Astrocyte of the hippocampus (primary cell): ENCODE measurements around the gene NCKAP5.

Experiments used
- DNase-seq: peaks from one replicate; pipeline ENCODE4 v3.0.0; 2011; ENCODE audit warnings: low read depth, low spot score

Gene NCKAP5

GRCh38 chr2:133012847-133013734 is 555.2 kb downstream of the NCKAP5 start:
- no peak for DNase-seq

DNA sequence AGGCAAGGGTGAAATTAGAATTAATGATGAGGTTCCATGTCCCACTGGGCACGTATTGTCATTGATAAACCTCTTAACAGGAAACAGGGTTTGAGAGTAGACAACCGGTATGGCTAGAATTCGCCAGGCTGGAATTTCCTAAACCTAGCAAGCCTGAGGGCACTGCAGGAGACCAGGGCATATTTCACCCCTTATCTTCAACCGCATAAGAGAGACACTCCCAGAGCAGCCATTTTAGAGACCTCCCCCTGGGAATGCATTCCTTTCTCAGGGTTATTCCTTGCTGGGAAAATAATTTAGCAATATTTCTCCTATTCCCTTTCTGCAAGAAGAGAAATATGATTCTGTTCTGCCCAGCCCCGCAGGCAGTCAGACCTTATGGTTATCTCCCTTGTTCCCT is 563.6 kb downstream of the NCKAP5 start:
- no peak for DNase-seq

DNA sequence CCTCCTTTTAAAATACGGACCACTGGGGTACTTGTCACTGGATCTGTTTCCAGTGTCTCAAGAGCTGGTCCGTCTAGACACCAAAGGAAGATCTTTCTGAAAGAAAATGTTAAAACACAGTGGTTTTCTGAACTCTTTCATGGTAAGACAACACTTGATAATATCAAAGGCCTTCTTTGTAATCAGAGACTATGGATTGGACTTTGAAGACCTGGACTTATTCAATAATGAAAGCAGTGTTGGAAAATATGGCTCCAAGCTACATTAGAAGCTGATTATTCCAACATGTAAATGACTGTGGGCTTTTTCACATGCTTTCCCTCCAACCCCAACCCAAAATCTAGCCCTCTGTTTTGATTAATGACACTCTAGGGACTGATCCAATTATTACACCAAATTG is 568.8 kb downstream of the NCKAP5 start:
- no peak for DNase-seq

- no peak for DNase-seq
Measured at GRCh38 chr2:132998221-132998620, 570.0 kb downstream of the NCKAP5 start.

DNA sequence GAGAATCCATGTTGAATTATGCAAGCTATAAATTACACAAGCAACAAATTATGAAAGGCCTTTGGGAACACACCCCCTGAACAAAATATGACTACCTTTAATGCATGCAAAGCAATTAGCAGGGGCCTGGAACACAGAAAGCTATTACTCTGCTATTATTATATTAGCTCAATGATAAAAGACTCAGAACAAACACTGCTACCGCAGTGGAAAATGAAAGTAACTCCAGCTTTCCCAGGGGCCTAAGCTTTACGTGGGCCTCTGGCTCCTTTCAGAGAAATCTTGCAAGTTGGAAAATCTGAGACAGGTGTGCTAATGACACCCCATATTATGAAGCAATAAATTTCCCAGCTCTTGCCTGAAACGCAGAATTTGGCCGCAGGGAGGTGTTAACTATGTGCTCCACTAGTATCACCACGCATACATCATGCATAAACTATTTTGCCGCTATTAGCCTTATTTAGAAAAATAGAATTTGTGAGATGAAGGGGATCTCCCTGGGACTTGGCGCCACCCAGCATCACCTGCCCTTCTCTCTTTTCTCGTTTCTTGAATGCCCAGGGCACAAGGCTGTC is 576.7 kb downstream of the NCKAP5 start:
- peak; percentile 21 for DNase-seq

DNA sequence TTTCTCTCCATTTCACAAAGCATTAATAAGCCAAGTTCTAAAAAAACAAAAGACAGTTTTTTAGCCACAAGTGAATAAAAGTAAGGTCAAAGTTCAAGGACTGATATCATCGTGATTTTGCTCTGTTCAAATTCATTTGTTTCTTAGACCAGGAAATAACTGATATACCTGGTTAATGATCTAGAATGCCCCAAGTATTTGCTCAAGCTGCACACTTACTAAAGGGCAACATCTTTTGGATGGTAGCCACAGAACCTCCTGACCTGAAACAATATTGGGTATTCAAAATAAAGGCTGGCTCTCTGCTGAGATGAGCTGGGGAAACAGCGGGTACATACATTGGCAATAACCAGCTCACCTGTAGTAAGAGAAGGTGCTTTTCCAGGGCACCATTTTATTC is 583.5 kb downstream of the NCKAP5 start:
- no peak for DNase-seq

DNA sequence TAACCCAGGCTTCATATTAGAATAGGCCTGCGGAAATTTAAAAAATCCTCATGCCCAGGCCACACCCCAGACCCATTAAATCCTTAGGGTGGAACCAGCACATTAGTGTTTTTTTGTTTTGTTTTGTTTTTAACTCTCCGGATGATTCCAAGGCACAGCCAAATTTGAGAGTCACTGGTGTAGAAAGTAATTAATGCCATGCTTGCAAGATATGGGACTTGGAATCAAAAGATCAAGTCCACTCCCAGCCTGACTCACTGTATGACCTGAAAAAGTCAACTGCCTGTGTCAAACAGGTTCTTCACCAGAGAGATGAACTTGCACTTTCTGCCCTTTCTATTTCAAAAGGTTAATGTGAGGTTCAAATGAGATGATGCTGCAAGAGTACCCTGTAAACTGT is 588.0 kb downstream of the NCKAP5 start:
- DNase-seq = no peak

DNA sequence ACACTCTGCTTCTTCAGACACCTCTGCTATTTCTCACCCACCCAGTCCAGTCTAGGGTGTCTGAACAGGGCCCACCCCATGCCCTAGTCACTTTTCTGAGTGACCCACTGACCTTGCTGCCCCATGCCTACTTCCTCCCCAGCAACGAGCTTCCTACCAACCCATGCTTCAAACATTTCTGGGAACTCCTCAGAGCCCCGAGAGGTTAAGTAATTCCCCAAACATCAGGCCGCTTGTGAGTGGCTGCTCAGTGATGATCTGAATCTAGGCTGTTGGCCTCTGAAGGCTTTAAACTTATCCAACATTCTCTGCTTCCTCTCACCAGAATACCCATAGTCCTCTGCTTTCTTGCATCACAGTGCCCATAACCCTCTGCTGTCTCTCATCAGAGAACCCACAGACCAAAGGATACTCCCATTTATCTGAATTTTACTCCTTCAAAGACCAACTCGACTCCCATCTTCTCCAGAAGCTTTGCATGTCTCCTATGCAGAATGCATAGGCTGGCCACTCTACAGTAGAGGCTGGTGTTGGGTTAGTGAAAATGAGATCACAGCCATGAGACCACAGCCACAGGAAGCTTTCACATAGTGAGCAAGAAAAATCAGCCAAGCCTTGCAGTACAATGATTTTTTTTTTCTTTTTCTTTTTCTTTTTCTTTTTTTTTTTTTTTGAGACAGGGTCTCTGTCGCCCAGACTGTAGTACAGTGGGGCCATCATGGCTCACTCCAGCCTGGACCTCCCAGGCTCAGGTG is 588.7 kb downstream of the NCKAP5 start:
- no peak for DNase-seq

DNA sequence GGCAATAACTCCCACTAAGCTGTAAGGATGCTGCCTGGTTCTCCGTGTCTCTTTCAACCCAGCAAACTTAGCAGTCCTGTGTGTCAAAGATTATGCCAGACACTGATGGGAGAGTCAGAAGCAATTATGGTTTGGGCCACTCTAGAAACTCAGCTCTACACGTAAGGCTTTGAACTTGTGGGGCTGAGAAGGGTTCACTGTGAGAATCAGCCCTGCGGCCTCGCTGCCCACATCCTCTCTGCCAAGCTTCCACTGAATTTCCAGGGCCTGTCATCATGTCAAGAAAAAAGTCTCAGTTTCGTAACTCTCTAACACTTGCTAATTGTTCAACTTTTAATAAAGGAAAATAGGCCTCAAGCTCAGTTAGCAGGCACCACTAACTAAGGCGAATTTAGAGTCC is 589.4 kb downstream of the NCKAP5 start:
- peak; percentile 24 for DNase-seq

DNA sequence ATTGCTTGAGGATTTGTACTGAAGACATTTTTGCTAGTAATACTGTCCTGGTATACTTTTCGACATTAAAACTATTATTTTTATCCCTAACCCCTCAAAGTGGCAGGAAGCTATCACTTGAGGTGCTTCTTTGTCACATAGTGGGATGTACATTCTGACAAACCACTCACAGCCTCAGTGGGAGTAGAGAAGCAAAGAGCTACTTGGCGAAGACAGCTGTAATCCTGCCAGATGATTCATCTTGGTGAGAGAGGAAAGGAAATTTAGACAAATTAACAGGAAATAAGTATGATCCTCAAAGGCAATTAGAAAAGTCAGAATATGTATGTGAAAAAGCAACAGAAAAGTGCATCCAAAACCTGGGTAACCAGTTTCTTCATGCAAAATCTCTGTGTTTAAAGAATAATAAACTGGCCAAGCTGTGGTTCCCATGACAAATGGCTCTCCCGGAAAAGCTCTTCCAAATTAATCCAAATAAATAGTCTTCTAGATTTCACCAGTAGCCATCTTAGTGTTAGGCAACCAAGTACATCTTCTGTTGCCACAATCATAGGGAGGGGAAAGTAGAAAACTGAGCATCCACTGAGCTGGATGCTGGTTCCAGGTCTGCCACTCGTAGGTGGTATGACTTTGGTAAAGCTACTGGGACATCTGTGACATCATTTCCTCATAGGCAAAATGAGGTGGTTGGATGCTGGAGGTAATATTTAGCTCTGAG is 590.3 kb downstream of the NCKAP5 start:
- peak; percentile 53 for DNase-seq

- DNase-seq = peak; percentile 11
Measured at GRCh38 chr2:132975193-132976105, 592.8 kb downstream of the NCKAP5 start.

DNA sequence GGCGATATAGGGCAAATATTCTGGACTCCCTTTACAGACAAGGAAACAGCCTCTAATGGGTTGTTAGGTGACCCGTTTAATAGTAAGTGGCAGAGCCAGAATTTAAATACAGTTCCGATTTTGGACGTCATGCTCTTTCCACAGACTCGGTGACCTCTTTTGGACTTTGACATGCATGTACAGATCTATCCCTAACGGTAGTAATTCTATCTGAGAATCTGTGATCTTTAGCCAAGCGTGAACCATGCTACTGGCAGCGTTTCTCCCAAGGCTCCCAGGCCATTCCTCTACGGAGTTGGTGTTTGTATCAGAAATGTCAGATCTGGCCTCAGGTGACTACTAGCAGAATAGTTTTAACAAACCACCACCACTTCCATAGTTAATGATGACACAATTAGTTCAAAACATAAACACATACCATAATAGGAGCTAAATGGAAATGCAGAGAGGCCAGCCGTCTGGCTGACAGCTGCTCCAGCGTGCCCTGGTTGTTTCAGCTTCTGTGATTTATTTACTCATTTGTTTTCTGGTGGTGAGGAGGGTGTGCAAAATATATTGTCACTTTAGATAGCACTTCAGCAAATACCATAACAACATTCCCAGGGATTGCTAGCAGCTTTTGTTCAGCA is 593.7 kb downstream of the NCKAP5 start:
- DNase-seq = peak; percentile 16

DNA sequence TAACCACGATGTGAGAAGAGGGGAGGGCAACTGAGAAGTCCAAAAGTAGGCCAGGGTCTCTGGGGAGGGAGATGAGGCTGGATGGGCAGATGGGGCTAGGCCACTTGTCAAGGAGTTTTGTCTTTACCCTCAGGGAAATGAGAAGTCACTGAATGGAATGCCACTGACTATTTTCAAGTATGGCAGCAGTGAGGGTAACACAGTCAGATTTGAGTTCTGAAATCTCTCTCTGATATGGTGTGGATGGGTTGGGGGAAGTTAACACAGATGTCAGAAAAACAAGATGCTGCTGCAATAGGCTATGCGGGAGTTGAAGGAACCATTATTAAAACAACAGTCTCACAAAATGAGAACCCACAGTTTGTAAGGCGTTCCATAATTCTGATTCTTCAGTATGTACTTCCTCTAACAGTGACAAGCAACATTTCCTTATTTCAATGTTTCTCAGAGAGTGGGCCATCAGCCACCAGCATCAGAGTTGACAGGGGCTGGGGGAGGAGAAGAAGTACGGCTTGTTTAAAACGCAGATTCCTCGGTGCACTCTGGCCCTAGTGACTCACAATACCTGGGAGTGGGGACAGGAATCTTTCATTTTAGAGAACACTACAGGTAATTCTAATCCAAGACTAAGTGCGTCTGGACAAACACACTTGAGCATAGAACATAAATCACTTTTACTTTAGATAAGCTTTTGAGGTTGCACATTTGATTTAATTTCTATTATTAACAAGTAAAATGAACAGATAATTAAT is 596.8 kb downstream of the NCKAP5 start:
- no peak for DNase-seq

DNA sequence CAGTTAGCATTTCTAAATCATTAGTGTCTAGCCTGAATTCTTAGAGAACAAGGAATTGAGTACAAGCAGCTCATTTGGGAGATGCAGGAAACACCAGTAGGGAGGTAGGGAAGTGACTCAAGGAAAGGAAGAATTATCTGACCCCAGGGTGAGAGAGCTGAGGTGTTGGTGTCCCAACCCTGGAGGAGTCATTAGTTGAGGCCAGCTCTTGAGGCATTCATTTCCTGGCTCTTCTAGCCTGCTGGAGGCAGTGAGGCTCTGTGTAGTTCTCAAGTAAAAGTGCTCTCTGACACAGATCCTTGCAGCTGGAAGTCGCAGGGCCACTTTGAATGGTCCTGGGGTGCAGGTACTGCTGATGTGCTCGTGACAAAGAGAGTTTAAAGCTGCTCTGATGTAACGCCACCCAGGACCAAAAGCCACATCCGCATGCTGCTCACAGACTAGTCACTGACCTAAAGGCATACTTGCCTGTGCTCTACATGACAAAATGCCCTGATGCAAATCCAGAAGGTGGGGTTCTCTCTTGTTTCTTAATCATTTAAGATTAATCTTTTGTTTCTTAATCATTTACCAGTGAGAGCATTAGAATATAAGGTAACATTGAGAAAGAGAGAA is 598.8 kb downstream of the NCKAP5 start:
- no peak for DNase-seq

GRCh38 chr2:132965460-132965859 is 602.8 kb downstream of the NCKAP5 start:
- no peak for DNase-seq

DNA sequence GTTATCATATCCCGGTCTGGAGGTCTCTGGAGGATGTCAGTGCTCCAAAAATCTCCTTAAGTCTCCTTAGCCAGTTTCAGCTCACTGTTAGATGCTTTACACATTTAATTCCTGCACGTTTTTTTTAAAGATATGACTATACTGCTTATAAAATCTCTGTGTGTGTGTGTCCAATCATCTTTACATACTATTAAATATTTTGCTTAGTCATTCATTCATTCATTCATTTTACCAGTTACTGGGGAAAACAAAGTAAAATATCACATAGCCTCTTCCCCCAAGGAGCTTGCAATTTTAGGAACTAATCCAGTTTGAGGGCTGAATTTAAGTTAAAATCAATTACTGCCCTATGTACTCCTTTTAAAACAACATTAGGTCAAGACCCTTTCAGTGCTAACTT is 605.1 kb downstream of the NCKAP5 start:
- no peak for DNase-seq

DNA sequence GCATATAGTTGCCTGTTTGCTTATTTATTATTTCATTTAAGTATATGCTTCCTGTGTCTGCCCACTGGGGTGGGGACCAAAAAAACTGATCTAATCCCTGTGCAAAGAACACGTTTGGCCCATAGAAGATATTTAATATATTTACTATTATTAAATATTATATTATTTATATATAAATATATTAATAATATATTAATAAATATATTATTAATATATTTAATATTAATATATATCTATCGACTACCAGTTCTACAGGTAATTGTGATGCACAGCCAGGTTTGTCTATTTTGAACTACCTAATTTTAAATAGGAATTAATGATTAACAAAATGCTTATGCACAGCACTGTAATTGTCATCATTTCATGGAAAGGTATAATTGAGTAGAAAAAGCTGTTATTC is 609.4 kb downstream of the NCKAP5 start:
- DNase-seq = no peak

DNA sequence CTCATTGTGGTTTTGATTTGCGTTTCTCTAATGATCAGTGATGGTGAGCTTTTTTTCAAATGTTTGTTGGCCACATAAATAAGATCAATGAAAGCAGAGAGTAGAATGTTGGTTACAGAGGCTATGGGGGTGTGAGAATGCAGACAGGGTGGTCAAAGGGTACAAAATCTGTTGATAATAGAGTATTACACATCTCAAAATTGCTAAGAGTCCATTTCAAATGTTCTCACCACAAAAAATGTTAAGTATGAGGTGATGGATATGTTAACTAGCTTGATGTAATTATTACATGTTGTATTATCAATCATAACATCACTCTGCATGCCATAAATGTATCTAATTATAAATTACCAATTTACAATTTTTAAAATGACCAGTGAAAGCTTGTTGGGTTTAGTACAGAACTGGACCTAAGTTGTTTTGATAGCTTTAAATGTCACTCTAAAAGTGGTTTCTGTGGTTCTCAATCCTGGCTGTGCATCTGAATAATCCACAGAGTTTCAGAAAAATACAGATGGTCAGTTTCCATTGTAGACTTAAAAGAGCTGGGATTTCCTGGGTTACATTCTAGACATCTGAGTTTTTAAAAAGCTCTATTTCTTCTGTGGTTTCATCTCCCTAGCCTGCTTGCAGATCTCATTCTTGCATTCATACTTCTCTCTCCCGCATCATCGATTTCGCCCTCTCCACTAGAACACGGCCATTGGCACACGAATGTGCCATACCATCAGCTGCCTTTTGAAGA is 612.2 kb downstream of the NCKAP5 start:
- peak; percentile 66 for DNase-seq
